Measurements from ENCODE around the gene PET117. TPM values are rescaled to one million over a fixed set of nuclear protein-coding genes. Genes with fewer than 3 reads are reported as not detected.

Gene PET117
- polyA plus RNA-seq, 1 donor from 2014 or later = 39.0 TPM

GRCh38 chr20:18090044-18090443, 47.6 kb upstream of the PET117 start:
- Histone ChIP-seq H3K9ac (ENCODE audit: low read length) (no peak overlapping the region), H3K4me3 (ENCODE audit: low read length) (no peak overlapping the region), H3K36me3 (ENCODE audit: insufficient read depth, low read length) (no peaks in the 10 kb centered on the region), H4K20me1 (ENCODE audit: insufficient read depth) (no peaks in the 10 kb centered on the region), H3K4me2 (ENCODE audit: low read length) (no peak overlapping the region), H3K9me3 (ENCODE audit: low read length) (no peaks in the 10 kb centered on the region), H3F3A (ENCODE audit: insufficient read depth, low read length, poor library complexity, severe bottlenecking) (no peaks in the 10 kb centered on the region), H2AFZ (ENCODE audit: low read depth, low read length) (no peak overlapping the region), H3K27me3 (ENCODE audit: insufficient read depth, low read depth, low read length) (no peaks in the 10 kb centered on the region), H3K27ac (ENCODE audit: low read length) (no peak overlapping the region), H3K9me2 (ENCODE audit: insufficient read depth, low read length) (no peaks in the 10 kb centered on the region), H3K79me2 (replicated peaks; ENCODE audit: insufficient read depth, low read length) (no peaks in the 10 kb centered on the region)
- no peak for TF ChIP-seq CTCF (IDR thresholded peaks at IDR 0.05; ENCODE audit: poor library complexity, severe bottlenecking)
- no peak for TF ChIP-seq SMC3 (conservative IDR thresholded peaks at IDR 0.05; ENCODE audit: poor library complexity)
- TF ChIP-seq MXI1 (conservative IDR thresholded peaks at IDR 0.05; ENCODE audit: poor library complexity, severe bottlenecking) = no peak
- no peak for TF ChIP-seq EZH2 (IDR thresholded peaks at IDR 0.05; ENCODE audit: borderline replicate concordance, insufficient read depth, low read length, poor library complexity, severe bottlenecking)
- TF ChIP-seq EP300 (conservative IDR thresholded peaks at IDR 0.05; ENCODE audit: poor library complexity, severe bottlenecking) = no peak
- no peak for TF ChIP-seq TAF1 (IDR thresholded peaks at IDR 0.05; ENCODE audit: low read depth)
- no peak for TF ChIP-seq REST (IDR thresholded peaks at IDR 0.05; ENCODE audit: borderline replicate concordance)
- no peak for TF ChIP-seq RAD21 (conservative IDR thresholded peaks at IDR 0.05)

- Histone ChIP-seq H2AFZ (ENCODE audit: low read depth, low read length) (no peak overlapping the region), H4K20me1 (ENCODE audit: insufficient read depth) (no peaks in the 10 kb centered on the region), H3K9ac (ENCODE audit: low read length) (no peak overlapping the region), H3K9me3 (ENCODE audit: low read length) (no peaks in the 10 kb centered on the region), H3K4me2 (ENCODE audit: low read length) (no peak overlapping the region), H3K36me3 (ENCODE audit: insufficient read depth, low read length) (no peaks in the 10 kb centered on the region), H3K9me2 (ENCODE audit: insufficient read depth, low read length) (no peaks in the 10 kb centered on the region), H3K4me3 (ENCODE audit: low read length) (no peak overlapping the region), H3K79me2 (replicated peaks; ENCODE audit: insufficient read depth, low read length) (no peaks in the 10 kb centered on the region), H3F3A (ENCODE audit: insufficient read depth, low read length, poor library complexity, severe bottlenecking) (no peaks in the 10 kb centered on the region), H3K27ac (ENCODE audit: low read length) (no peak overlapping the region), H3K27me3 (ENCODE audit: insufficient read depth, low read depth, low read length) (no peaks in the 10 kb centered on the region)
- TF ChIP-seq EZH2 (IDR thresholded peaks at IDR 0.05; ENCODE audit: borderline replicate concordance, insufficient read depth, low read length, poor library complexity, severe bottlenecking) = no peak
- no peak for TF ChIP-seq TAF1 (IDR thresholded peaks at IDR 0.05; ENCODE audit: low read depth)
- TF ChIP-seq EP300 (conservative IDR thresholded peaks at IDR 0.05; ENCODE audit: poor library complexity, severe bottlenecking) = no peak
- no peak for TF ChIP-seq POLR2AphosphoS5 (IDR thresholded peaks at IDR 0.05)
- TF ChIP-seq CTCF (IDR thresholded peaks at IDR 0.05; ENCODE audit: poor library complexity, severe bottlenecking) = no peak
- no peak for TF ChIP-seq RAD21 (conservative IDR thresholded peaks at IDR 0.05)
- no peak for TF ChIP-seq SMC3 (conservative IDR thresholded peaks at IDR 0.05; ENCODE audit: poor library complexity)
- no peak for TF ChIP-seq REST (IDR thresholded peaks at IDR 0.05; ENCODE audit: borderline replicate concordance)
- no peak for TF ChIP-seq MXI1 (conservative IDR thresholded peaks at IDR 0.05; ENCODE audit: poor library complexity, severe bottlenecking)
Observed at GRCh38 chr20:18090477-18090876, 47.2 kb upstream of the PET117 start.
